KG1 (cell line): ENCODE measurements around the gene NPHS2.
"Not testable (repeated sequence)": the region's sequence is repeated elsewhere in the genome, so short reads cannot be mapped to it uniquely, and the experiment has no call there.

ENCODE experiments used
- DNase-seq: peaks from one replicate; lab custom pipeline; 2025; lab: John Stamatoyannopoulos, UW

The NPHS2 gene

GRCh38 chr1:179547021-179547535, 28.7 kb downstream of the NPHS2 start:
- no peak for DNase-seq

- DNase-seq: no peak
Measured at GRCh38 chr1:179545321-179545720, 30.4 kb downstream of the NPHS2 start.

GRCh38 chr1:179541774-179542173, 34.0 kb downstream of the NPHS2 start:
- no peak for DNase-seq

GRCh38 chr1:179530352-179530751, 45.4 kb downstream of the NPHS2 start:
- no peak for DNase-seq

- DNase-seq: no peak
Measured at GRCh38 chr1:179529482-179530195, 46.1 kb downstream of the NPHS2 start.

- DNase-seq: not testable (repeated sequence)
Measured at GRCh38 chr1:179518544-179518943, 57.2 kb downstream of the NPHS2 start.

- no peak for DNase-seq
Measured at GRCh38 chr1:179516976-179517705, 58.6 kb downstream of the NPHS2 start.

GRCh38 chr1:179510038-179510437, 65.7 kb downstream of the NPHS2 start:
- no peak for DNase-seq

- no peak for DNase-seq
Measured at GRCh38 chr1:179509384-179509783, 66.4 kb downstream of the NPHS2 start.

- DNase-seq: no peak
Measured at GRCh38 chr1:179506199-179506598, 69.5 kb downstream of the NPHS2 start.
